Activated T-cell treated with anti-CD3 and anti-CD28 coated beads, Interleukin-2, amount 50 U/mL, for 24 hours (primary cell): ENCODE measurements around the gene BEND7.
"Not testable (repeated sequence)": the region's sequence is repeated elsewhere in the genome, so short reads cannot be mapped to it uniquely, and the experiment has no call there.

Source experiments
- DNase-seq: peaks from one replicate; pipeline ENCODE4 v3.0.0-alpha.2; 2020
- H3K27ac Mint-ChIP-seq: 2 replicates; pipeline ENCODE4 v1.8.0; 2020; ENCODE audit warnings: mild to moderate bottlenecking, mixed read lengths
- H3K27me3 Mint-ChIP-seq: 2 replicates; pipeline ENCODE4 v1.8.0; 2020; ENCODE audit warnings: mixed read lengths
- H3K36me3 Mint-ChIP-seq: 2 replicates; pipeline ENCODE4 v1.8.0; 2020; ENCODE audit warnings: low read depth, mixed read lengths
- H3K4me1 Mint-ChIP-seq: 2 replicates; pipeline ENCODE4 v1.8.0; 2020; ENCODE audit warnings: low read depth, mixed read lengths
- H3K4me3 Mint-ChIP-seq: 2 replicates; pipeline ENCODE4 v1.8.0; 2020; ENCODE audit warnings: mild to moderate bottlenecking, moderate library complexity, mixed read lengths
- H3K9me3 Mint-ChIP-seq: 2 replicates; pipeline ENCODE4 v1.8.0; 2020; ENCODE audit warnings: mixed read lengths

Gene BEND7

GRCh38 chr10:13528875-13529713 lies at the start of gene BEND7:
BEND7 (minus strand) TSS chr10:13529014; CDS start chr10:13528533, 481 bp downstream.
- H3K27me3 Mint-ChIP-seq = peaks cover 71% of the 10 kb centered on the region
- peak within 1 kb of the TSS; percentile 62 for H3K4me3 Mint-ChIP-seq
- peaks cover 6% of the 10 kb centered on the region for H3K4me1 Mint-ChIP-seq
- no peaks in the 10 kb centered on the region for H3K9me3 Mint-ChIP-seq
- DNase-seq = peak; percentile 34
- no peak within 1 kb of the TSS for H3K27ac Mint-ChIP-seq
- H3K36me3 Mint-ChIP-seq = no peaks in the 10 kb centered on the region

GRCh38 chr10:13573960-13574359 lies 45.1 kb upstream of the BEND7 start:
- Mint-ChIP-seq H3K27ac (no peak overlapping the region), H3K27me3 (peaks cover 30% of the 10 kb centered on the region), H3K9me3 (no peaks in the 10 kb centered on the region), H3K36me3 (no peaks in the 10 kb centered on the region), H3K4me1 (no peaks in the 10 kb centered on the region), H3K4me3 (no peak overlapping the region)
- DNase-seq = no peak

- Mint-ChIP-seq H3K27me3 (peaks cover 23% of the 10 kb centered on the region), H3K4me1 (no peaks in the 10 kb centered on the region)
Measured at GRCh38 chr10:13571541-13571940, 42.7 kb upstream of the BEND7 start.

GRCh38 chr10:13567030-13567429 lies 38.2 kb upstream of the BEND7 start:
- H3K36me3 Mint-ChIP-seq = no peaks in the 10 kb centered on the region
- DNase-seq = no peak
- no peak overlapping the region for H3K4me3 Mint-ChIP-seq
- no peaks in the 10 kb centered on the region for H3K4me1 Mint-ChIP-seq
- no peak overlapping the region for H3K27ac Mint-ChIP-seq
- peaks cover 18% of the 10 kb centered on the region for H3K27me3 Mint-ChIP-seq
- H3K9me3 Mint-ChIP-seq = no peaks in the 10 kb centered on the region

More at GRCh38 chr10:13571541-13571940, 42.7 kb upstream of the BEND7 start:
- Mint-ChIP-seq H3K27ac (no peak overlapping the region), H3K4me3 (no peak overlapping the region), H3K9me3 (no peaks in the 10 kb centered on the region), H3K36me3 (no peaks in the 10 kb centered on the region)
- DNase-seq = no peak

- Mint-ChIP-seq H3K27ac (no peak overlapping the region), H3K9me3 (no peaks in the 10 kb centered on the region), H3K27me3 (peaks cover 15% of the 10 kb centered on the region), H3K4me3 (no peak overlapping the region), H3K36me3 (no peaks in the 10 kb centered on the region), H3K4me1 (no peaks in the 10 kb centered on the region)
- DNase-seq = no peak
Measured at GRCh38 chr10:13564576-13564975, 35.8 kb upstream of the BEND7 start.

GRCh38 chr10:13563481-13564445 lies 34.9 kb upstream of the BEND7 start:
- no peak for DNase-seq
- no peaks in the 10 kb centered on the region for H3K9me3 Mint-ChIP-seq
- H3K36me3 Mint-ChIP-seq = no peaks in the 10 kb centered on the region
- no peak overlapping the region for H3K4me3 Mint-ChIP-seq
- peaks cover 6% of the 10 kb centered on the region for H3K27me3 Mint-ChIP-seq
- H3K27ac Mint-ChIP-seq = no peak overlapping the region
- H3K4me1 Mint-ChIP-seq = no peaks in the 10 kb centered on the region

GRCh38 chr10:13560597-13560996 lies 31.8 kb upstream of the BEND7 start:
- Mint-ChIP-seq H3K27ac (no peak overlapping the region), H3K36me3 (no peaks in the 10 kb centered on the region), H3K4me3 (no peak overlapping the region), H3K4me1 (peaks cover 2% of the 10 kb centered on the region), H3K27me3 (no peaks in the 10 kb centered on the region), H3K9me3 (no peaks in the 10 kb centered on the region)
- no peak for DNase-seq

- no peaks in the 10 kb centered on the region for H3K36me3 Mint-ChIP-seq
- H3K4me3 Mint-ChIP-seq = no peak overlapping the region
- DNase-seq = no peak
- H3K27me3 Mint-ChIP-seq = peaks cover 3% of the 10 kb centered on the region
- no peaks in the 10 kb centered on the region for H3K9me3 Mint-ChIP-seq
- peaks cover 2% of the 10 kb centered on the region for H3K4me1 Mint-ChIP-seq
- no peak overlapping the region for H3K27ac Mint-ChIP-seq
Measured at GRCh38 chr10:13559124-13559700, 30.4 kb upstream of the BEND7 start.

GRCh38 chr10:13555884-13556510 lies 27.2 kb upstream of the BEND7 start:
- no peaks in the 10 kb centered on the region for H3K36me3 Mint-ChIP-seq
- no peak overlapping the region for H3K4me3 Mint-ChIP-seq
- DNase-seq = no peak
- H3K4me1 Mint-ChIP-seq = peaks cover 2% of the 10 kb centered on the region
- peaks cover 7% of the 10 kb centered on the region for H3K9me3 Mint-ChIP-seq
- H3K27ac Mint-ChIP-seq = no peak overlapping the region
- H3K27me3 Mint-ChIP-seq = peaks cover 8% of the 10 kb centered on the region

GRCh38 chr10:13550802-13551201 lies 22.0 kb upstream of the BEND7 start:
- Mint-ChIP-seq H3K4me1 (no peaks in the 10 kb centered on the region), H3K36me3 (peaks cover 2% of the 10 kb centered on the region), H3K27me3 (peaks cover 29% of the 10 kb centered on the region), H3K27ac (no peak overlapping the region), H3K9me3 (peaks cover 24% of the 10 kb centered on the region), H3K4me3 (no peak overlapping the region)
- DNase-seq = no peak

GRCh38 chr10:13542533-13542932 lies 13.7 kb upstream of the BEND7 start:
- DNase-seq = no peak
- no peak overlapping the region for H3K27ac Mint-ChIP-seq
- no peaks in the 10 kb centered on the region for H3K4me1 Mint-ChIP-seq
- H3K36me3 Mint-ChIP-seq = no peaks in the 10 kb centered on the region
- peaks cover 71% of the 10 kb centered on the region for H3K27me3 Mint-ChIP-seq
- H3K4me3 Mint-ChIP-seq = no peak overlapping the region
- H3K9me3 Mint-ChIP-seq = no peaks in the 10 kb centered on the region

- H3K4me3 Mint-ChIP-seq = not testable (repeated sequence)
Measured at GRCh38 chr10:13537985-13538384, 9.2 kb upstream of the BEND7 start.

GRCh38 chr10:13536674-13537366 lies 8.0 kb upstream of the BEND7 start:
- H3K4me1 Mint-ChIP-seq = no peaks in the 10 kb centered on the region
- no peaks in the 10 kb centered on the region for H3K9me3 Mint-ChIP-seq
- H3K36me3 Mint-ChIP-seq = no peaks in the 10 kb centered on the region
- no peak overlapping the region for H3K4me3 Mint-ChIP-seq
- H3K27ac Mint-ChIP-seq = no peak overlapping the region
- DNase-seq = no peak
- H3K27me3 Mint-ChIP-seq = peaks cover 75% of the 10 kb centered on the region

More at GRCh38 chr10:13537985-13538384, 9.2 kb upstream of the BEND7 start:
- peaks cover 73% of the 10 kb centered on the region for H3K27me3 Mint-ChIP-seq
- H3K9me3 Mint-ChIP-seq, H3K4me1 Mint-ChIP-seq, DNase-seq, H3K36me3 Mint-ChIP-seq, H3K27ac Mint-ChIP-seq: not testable (repeated sequence)

GRCh38 chr10:13535346-13535745 lies 6.5 kb upstream of the BEND7 start:
- Mint-ChIP-seq H3K27ac (no peak overlapping the region), H3K27me3 (peaks cover 71% of the 10 kb centered on the region), H3K9me3 (no peaks in the 10 kb centered on the region), H3K4me1 (no peaks in the 10 kb centered on the region), H3K4me3 (no peak overlapping the region), H3K36me3 (no peaks in the 10 kb centered on the region)
- DNase-seq = no peak
